Neuronal stem cell (in vitro differentiated cells): Measurements from ENCODE around the gene GLRX5.

Experiments
- DNase-seq: peaks from one replicate; pipeline ENCODE4 v3.0.0-alpha.2; 2013; ENCODE audit warnings: low spot score
- H2AFZ ChIP-seq: one replicate; pipeline ENCODE4 v1.6.1; 2013; ENCODE audit warnings: mild to moderate bottlenecking, low read length, inconsistent platforms
- H2AK5ac ChIP-seq: 2 replicates; pipeline ENCODE4 v1.6.1; 2013; ENCODE audit warnings: low read depth, mild to moderate bottlenecking, inconsistent platforms, low read length, moderate library complexity, mixed read lengths
- H2BK120ac ChIP-seq: 2 replicates; pipeline ENCODE4 v1.6.1; 2013; ENCODE audit warnings: low read depth, mild to moderate bottlenecking, inconsistent platforms, low read length, moderate library complexity, mixed read lengths
- H2BK12ac ChIP-seq: one replicate; pipeline ENCODE4 v1.6.1; 2013; ENCODE audit warnings: low read length, inconsistent platforms
- H2BK15ac ChIP-seq: 2 replicates; pipeline ENCODE4 v1.6.1; 2013; ENCODE audit warnings: mild to moderate bottlenecking, low read length, inconsistent platforms, mixed read lengths
- H2BK5ac ChIP-seq: one replicate; pipeline ENCODE4 v1.6.1; 2013; ENCODE audit warnings: inconsistent platforms, mild to moderate bottlenecking, low read length, moderate library complexity
- H3K14ac ChIP-seq: one replicate; pipeline ENCODE4 v1.6.1; 2013; ENCODE audit warnings: low read length, inconsistent platforms
- H3K18ac ChIP-seq: 2 replicates; pipeline ENCODE4 v1.6.1; 2013; ENCODE audit warnings: low read length, inconsistent platforms
- H3K23ac ChIP-seq: 2 replicates; pipeline ENCODE4 v1.6.1; 2013; ENCODE audit warnings: low read depth, mild to moderate bottlenecking, mixed read lengths, low read length, inconsistent platforms; ENCODE audit not compliant: poor library complexity
- H3K27ac ChIP-seq: replicated peaks from 3 replicates; pipeline ENCODE4 v1.5.1; 2013; ENCODE audit warnings: low read length, inconsistent platforms
- H3K27me3 ChIP-seq, 3 experiments: 2 replicates each; pipeline ENCODE4 v1.6.1; 2013; ENCODE audit warnings: low read length in 3 of 3, mild to moderate bottlenecking in 2 of 3, inconsistent platforms in 1 of 3, low read depth in 1 of 3, mixed read lengths in 1 of 3, moderate library complexity in 1 of 3; ENCODE audit not compliant: control insufficient read depth in 3 of 3, insufficient read depth in 3 of 3
- H3K36me3 ChIP-seq, 2 donors: replicated peaks in 1 of 2; 2 replicates each; pipeline ENCODE4 v1.6.1; 2013; ENCODE audit warnings: low read length in 2 of 2; ENCODE audit not compliant: control insufficient read depth in 2 of 2, insufficient read depth in 2 of 2
- H3K4ac ChIP-seq: 2 replicates; pipeline ENCODE4 v1.6.1; 2013; ENCODE audit warnings: inconsistent platforms, mild to moderate bottlenecking, low read length, moderate library complexity
- H3K4me1 ChIP-seq, 2 donors: 1 replicate in 1 of 2; 2 replicates in 1 of 2; pipeline ENCODE4 v1.6.1; 2013; ENCODE audit warnings: low read length in 2 of 2, low read depth in 1 of 2; ENCODE audit not compliant: control insufficient read depth in 2 of 2, insufficient read depth in 1 of 2
- H3K4me2 ChIP-seq: one replicate; pipeline ENCODE4 v1.6.1; 2013; ENCODE audit warnings: mild to moderate bottlenecking, low read length, inconsistent platforms; ENCODE audit not compliant: insufficient read depth, poor library complexity, severe bottlenecking
- H3K4me3 ChIP-seq, 2 donors: 2 replicates each; pipeline ENCODE4 v1.5.1; 2013; ENCODE audit warnings: low read length in 2 of 2, mild to moderate bottlenecking in 2 of 2, inconsistent platforms in 1 of 2, moderate library complexity in 1 of 2
- H3K79me1 ChIP-seq: one replicate; pipeline ENCODE4 v1.6.1; 2013; ENCODE audit warnings: low read depth, mild to moderate bottlenecking, inconsistent platforms, low read length, moderate library complexity
- H3K9ac ChIP-seq: one replicate; pipeline ENCODE4 v1.6.1; 2013; ENCODE audit warnings: mild to moderate bottlenecking, low read depth, low read length, inconsistent platforms; ENCODE audit not compliant: poor library complexity
- H3K9me3 ChIP-seq, 2 donors: replicated peaks in 1 of 2; 2 replicates each; pipeline versions ENCODE3 to v1.6.1; 2013; ENCODE audit warnings: low read length in 2 of 2, mild to moderate bottlenecking in 2 of 2, inconsistent platforms in 1 of 2, low read depth in 1 of 2, mixed read lengths in 1 of 2, moderate library complexity in 1 of 2; ENCODE audit not compliant: control insufficient read depth in 2 of 2, insufficient read depth in 1 of 2
- H4K8ac ChIP-seq: one replicate; pipeline ENCODE4 v1.6.1; 2013; ENCODE audit warnings: low read depth, mild to moderate bottlenecking, inconsistent platforms, low read length, moderate library complexity
- H4K91ac ChIP-seq: one replicate; pipeline ENCODE4 v1.6.1; 2013; ENCODE audit warnings: low read length, low read depth, mild to moderate bottlenecking, inconsistent platforms; ENCODE audit not compliant: poor library complexity
- WGBS, 2 donors: extraction: QIAGEN DNeasy Blood & Tissue Kit; methylation state at CpG; one replicate each; pipeline ENCODE4 v1.1.7; 2013; ENCODE audit warnings: missing lambda C conversion rate in 2 of 2, mixed read lengths in 1 of 2; ENCODE audit not compliant: insufficient read length in 2 of 2, insufficient replicate concordance in 1 of 2; ENCODE audit errors: extremely low coverage in 2 of 2; 5-methylcytosine and 5-hydroxymethylcytosine counted together

Gene GLRX5

DNA sequence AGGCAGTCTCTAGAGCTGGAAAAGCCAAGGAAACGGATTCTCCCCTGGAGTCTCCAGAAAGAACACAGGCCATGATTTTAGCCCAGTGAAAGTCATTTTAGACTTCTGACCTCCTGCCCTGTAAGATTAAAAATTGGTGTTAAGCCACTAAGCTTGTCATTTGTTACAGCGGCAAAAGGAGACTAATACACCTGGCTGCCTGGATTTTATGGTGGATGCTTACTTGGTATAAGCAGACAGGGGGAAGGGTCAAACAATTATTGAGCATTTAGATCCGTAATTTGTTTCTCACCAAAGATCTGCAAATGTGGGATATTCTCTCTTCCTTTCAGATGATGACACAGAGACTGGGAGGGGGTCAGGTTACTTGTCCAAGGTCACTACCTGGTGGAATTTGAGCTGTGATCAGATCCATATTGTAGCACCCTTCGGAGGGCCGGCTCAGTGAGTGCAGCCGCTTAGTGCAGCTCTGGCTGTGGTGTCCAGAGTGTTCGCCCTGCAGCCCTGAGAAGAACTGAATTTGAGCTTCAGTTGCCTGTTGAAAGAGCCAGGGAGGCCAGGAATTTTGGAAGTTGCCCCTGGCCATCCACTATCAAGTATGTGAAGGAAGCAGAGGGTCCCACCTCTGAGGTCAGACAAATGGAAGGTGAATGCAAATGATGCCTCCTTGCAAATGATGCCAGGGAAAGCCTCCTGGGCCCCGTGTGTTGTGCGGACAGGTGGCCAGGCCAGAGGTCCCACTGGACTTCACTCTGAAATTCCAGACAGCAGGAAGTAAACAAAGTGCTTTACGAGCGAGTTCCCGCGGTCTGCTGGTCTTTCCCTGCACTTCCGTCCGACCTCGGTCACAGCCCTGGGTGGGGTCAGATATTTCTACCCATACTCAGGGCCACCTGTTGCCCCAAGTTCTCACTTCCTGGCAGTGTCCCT is 15.1 kb downstream of the GLRX5 start:
- no CpG with 5 or more reads among the region's 16 CpGs for WGBS, 2 donors
- Histone ChIP-seq H3K36me3 (peaks cover 3 to 32% of the 10 kb centered on the region in 2 donors), H3K4me2 (no peak overlapping the region), H3K4ac (no peak overlapping the region), H3K4me1 (peaks cover 0 to 10% of the 10 kb centered on the region in 2 donors), H3K23ac (no peak overlapping the region), H2AFZ (no peak overlapping the region), H2AK5ac (no peak overlapping the region), H3K79me1 (no peaks in the 10 kb centered on the region), H4K8ac (no peak overlapping the region), H3K14ac (no peak overlapping the region), H3K9me3 (peaks cover 4 to 5% of the 10 kb centered on the region in 2 donors), H3K9ac (no peak overlapping the region), H2BK12ac (no peak overlapping the region), H3K4me3 (no peak overlapping the region), H2BK15ac (no peak overlapping the region), H4K91ac (no peak overlapping the region), H3K27me3 (no peaks in the 10 kb centered on the region), H2BK120ac (no peak overlapping the region), H2BK5ac (no peak overlapping the region), H3K27ac (no peak overlapping the region), H3K18ac (no peak overlapping the region)
- no peak for DNase-seq

DNA sequence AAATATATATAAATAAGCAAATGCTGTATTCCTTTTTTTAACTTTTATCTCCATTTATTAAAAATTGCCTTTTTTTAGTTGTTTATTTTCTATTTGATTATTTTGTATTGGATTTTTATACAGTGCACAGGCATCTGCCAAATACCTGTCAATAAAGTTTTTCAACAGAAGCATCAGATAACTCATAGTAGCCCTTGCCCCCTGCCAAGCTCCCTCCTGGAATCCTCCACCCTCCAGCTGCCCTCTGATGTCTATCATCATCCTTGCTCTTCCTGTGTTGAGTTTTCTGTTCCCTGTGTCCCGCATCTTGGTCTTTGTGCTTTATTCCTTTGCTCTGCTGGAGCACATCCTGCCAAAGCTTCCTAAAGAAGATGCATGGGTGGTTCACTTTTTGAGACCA is 16.6 kb downstream of the GLRX5 start:
- no peak for DNase-seq
- Histone ChIP-seq H3K4me1 (peaks cover 0 to 10% of the 10 kb centered on the region in 2 donors), H2BK120ac (no peak overlapping the region), H3K9ac (no peak overlapping the region), H3K27ac (no peak overlapping the region), H3K36me3 (peaks cover 2 to 19% of the 10 kb centered on the region in 2 donors), H3K4me3 (peak overlapping the region in 1 of 2 donors; percentile 55), H3K9me3 (peaks cover 4 to 5% of the 10 kb centered on the region in 2 donors), H3K18ac (no peak overlapping the region), H4K8ac (no peak overlapping the region), H2AK5ac (no peak overlapping the region), H3K27me3 (no peaks in the 10 kb centered on the region), H2BK15ac (no peak overlapping the region), H3K14ac (no peak overlapping the region), H3K23ac (no peak overlapping the region), H3K79me1 (no peaks in the 10 kb centered on the region), H4K91ac (no peak overlapping the region), H3K4me2 (no peak overlapping the region), H2BK12ac (no peak overlapping the region), H2BK5ac (no peak overlapping the region), H3K4ac (no peak overlapping the region), H2AFZ (no peak overlapping the region)
- no CpG with 5 or more reads among the region's 1 CpG for WGBS, 2 donors

DNA sequence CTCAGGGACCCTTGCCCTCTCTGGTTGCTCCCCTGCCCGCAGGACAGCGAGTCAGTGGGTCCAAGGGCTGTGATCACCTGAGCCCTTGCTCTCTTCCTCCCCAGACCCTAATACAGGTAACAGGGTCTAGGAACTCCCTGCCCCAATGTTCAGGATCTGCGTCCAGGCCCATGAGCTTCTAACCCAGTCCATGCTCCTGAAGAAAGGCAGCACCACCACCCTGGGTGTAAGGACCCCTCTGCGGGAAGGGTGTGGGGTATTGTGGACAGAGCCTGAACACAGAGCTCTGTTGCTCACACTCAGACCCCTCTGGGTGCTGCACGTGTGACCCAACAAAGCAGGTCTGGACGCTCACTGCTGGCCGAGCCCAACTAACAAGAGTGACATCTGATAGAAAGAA is 18.3 kb downstream of the GLRX5 start:
- Histone ChIP-seq H2BK120ac (no peak overlapping the region), H3K9me3 (peaks cover 4 to 5% of the 10 kb centered on the region in 2 donors)
- WGBS, 2 donors: no CpG with 5 or more reads among the region's 7 CpGs

DNA sequence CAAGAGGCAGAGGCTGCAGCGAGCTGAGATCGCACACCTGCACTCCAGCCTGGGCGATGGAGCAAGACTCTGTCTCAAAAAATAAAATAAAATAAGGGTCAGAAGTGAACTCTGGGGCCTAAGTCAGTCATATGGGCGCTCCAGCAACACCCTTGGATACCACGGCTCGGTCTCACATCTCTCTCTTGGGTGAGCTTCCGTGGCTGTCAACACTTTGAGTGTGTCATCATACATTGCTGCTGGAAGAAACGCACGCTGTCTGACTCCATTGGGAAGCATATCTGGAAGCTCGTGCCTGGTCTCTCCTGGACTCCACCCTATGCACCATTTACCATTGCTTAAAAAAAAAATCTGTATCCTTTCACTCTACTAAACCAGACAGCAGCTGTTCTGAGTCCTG is 20.2 kb downstream of the GLRX5 start:
- no peak overlapping the region for H2BK120ac ChIP-seq
- no peak overlapping the region for H3K4me2 ChIP-seq
- no peaks in the 10 kb centered on the region for H3K4me1 ChIP-seq
- no peak overlapping the region for H2AFZ ChIP-seq
- no peak overlapping the region for H4K91ac ChIP-seq
- H3K27ac ChIP-seq: no peak overlapping the region
- peaks cover 0 to 2% (median 0%) of the 10 kb centered on the region in 3 experiments for H3K27me3 ChIP-seq
- no peak overlapping the region for H3K4ac ChIP-seq
- no peak overlapping the region for H3K4me3 ChIP-seq
- H3K36me3 ChIP-seq: peaks cover 0 to 2% of the 10 kb centered on the region in 2 donors
- no CpG with 5 or more reads among the region's 10 CpGs for WGBS, 2 donors
- no peak overlapping the region for H2BK12ac ChIP-seq
- no peak overlapping the region for H2AK5ac ChIP-seq
- no peaks in the 10 kb centered on the region for H3K79me1 ChIP-seq
- peaks cover 2 to 4% of the 10 kb centered on the region in 2 donors for H3K9me3 ChIP-seq
- no peak overlapping the region for H2BK5ac ChIP-seq
- H3K18ac ChIP-seq: no peak overlapping the region
- H3K9ac ChIP-seq: no peak overlapping the region
- no peak for DNase-seq
- no peak overlapping the region for H3K23ac ChIP-seq
- H2BK15ac ChIP-seq: no peak overlapping the region
- no peak overlapping the region for H4K8ac ChIP-seq
- no peak overlapping the region for H3K14ac ChIP-seq

More for the DNA sequence above, 18.3 kb downstream of the GLRX5 start:
- Histone ChIP-seq H3K4me2 (no peak overlapping the region), H2AFZ (no peak overlapping the region), H2BK12ac (no peak overlapping the region), H3K18ac (peak overlapping the region; percentile 74), H3K79me1 (no peaks in the 10 kb centered on the region), H3K4ac (peak overlapping the region; percentile 13), H3K23ac (peak overlapping the region; percentile 2), H2BK5ac (no peak overlapping the region), H2AK5ac (no peak overlapping the region), H4K8ac (no peak overlapping the region), H2BK15ac (no peak overlapping the region), H3K4me1 (no peaks in the 10 kb centered on the region), H3K27ac (no peak overlapping the region), H3K4me3 (no peak overlapping the region), H3K36me3 (peaks cover 2 to 5% of the 10 kb centered on the region in 2 donors), H3K14ac (no peak overlapping the region), H3K9ac (no peak overlapping the region), H3K27me3 (peaks cover 0 to 2% (median 0%) of the 10 kb centered on the region in 3 experiments), H4K91ac (no peak overlapping the region)
- DNase-seq: no peak
